ENCODE data around the gene PI4KA. TPM values are rescaled to one million over a fixed set of nuclear protein-coding genes. Genes with fewer than 3 reads are reported as not detected.
A peak's percentile ranks its signal among the peaks of the same experiment; 100 is the strongest.

PI4KA gene
- total RNA-seq, 6 experiments from 2014 or later: 51.0 to 61.3 (median 57.2) TPM

DNA sequence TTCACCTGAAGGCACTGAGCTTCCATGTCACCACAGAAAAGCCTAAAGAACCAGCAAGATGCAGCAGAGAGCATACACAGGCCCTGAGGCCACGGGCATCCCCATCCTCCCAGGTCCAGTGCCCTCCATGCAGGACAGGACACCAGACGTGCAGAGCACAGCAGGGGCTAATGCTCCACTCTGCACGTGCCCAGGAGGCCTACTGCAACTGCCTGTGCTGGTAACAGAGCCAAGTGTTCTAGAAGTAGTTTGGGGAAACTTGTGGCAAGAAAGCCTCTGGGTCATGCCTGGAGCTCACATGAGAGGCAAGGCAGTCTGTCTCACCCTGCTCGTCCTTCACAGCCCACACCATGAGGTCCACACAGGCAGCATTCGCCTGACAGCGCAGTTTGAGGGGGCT lies 54.0 kb downstream of the PI4KA start:
- Mint-ChIP-seq H3K36me3 (ENCODE audit: low read depth) (peaks cover 25% of the 10 kb centered on the region), H3K27ac (peak overlapping the region; percentile 4), H3K4me1 (ENCODE audit: low read depth) (peaks cover 21% of the 10 kb centered on the region), H3K4me3 (no peak overlapping the region), H3K27me3 (ENCODE audit: insufficient read depth) (no peaks in the 10 kb centered on the region; the same call in 1 of the 2 replicates), H3K9me3 (no peaks in the 10 kb centered on the region)
- TF ChIP-seq, protein P1, sequence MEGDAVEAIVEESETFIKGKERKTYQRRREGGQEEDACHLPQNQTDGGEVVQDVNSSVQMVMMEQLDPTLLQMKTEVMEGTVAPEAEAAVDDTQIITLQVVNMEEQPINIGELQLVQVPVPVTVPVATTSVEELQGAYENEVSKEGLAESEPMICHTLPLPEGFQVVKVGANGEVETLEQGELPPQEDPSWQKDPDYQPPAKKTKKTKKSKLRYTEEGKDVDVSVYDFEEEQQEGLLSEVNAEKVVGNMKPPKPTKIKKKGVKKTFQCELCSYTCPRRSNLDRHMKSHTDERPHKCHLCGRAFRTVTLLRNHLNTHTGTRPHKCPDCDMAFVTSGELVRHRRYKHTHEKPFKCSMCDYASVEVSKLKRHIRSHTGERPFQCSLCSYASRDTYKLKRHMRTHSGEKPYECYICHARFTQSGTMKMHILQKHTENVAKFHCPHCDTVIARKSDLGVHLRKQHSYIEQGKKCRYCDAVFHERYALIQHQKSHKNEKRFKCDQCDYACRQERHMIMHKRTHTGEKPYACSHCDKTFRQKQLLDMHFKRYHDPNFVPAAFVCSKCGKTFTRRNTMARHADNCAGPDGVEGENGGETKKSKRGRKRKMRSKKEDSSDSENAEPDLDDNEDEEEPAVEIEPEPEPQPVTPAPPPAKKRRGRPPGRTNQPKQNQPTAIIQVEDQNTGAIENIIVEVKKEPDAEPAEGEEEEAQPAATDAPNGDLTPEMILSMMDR (IDR thresholded peaks at IDR 0.05): no peak
- no peak for DNase-seq

DNA sequence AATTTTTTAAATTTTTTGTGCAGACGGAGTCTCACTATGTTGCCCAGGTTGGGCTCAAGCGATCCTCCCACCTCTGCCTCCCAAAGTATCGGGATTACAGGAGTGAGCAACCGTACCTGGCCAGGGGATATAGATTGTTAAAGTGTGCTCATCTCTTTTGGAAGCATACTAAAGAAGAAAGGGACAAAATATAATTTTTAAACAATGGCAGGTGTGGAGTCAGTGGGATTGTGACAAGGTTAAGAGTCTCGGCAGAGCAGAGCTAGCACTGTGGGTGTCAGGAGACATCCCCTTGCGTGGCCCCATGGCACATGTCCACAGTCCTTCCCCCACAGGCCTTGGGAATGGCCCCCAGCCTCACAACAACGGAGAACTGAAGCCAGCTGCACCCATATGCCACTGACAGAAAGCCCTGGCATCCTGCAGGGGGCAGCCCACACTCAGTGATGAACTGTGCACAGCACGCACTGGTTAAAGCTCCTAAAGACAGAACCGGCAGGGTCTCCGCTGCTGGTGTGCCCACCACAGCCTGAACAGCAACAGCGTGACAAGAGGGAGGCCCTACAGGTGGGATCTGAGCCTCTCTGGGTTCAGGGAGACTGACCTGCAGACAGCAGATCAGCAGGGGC lies 54.8 kb downstream of the PI4KA start:
- Mint-ChIP-seq H3K27me3 (ENCODE audit: insufficient read depth) (no peaks in the 10 kb centered on the region; the same call in 1 of the 2 replicates), H3K36me3 (ENCODE audit: low read depth) (peaks cover 23% of the 10 kb centered on the region), H3K9me3 (no peaks in the 10 kb centered on the region), H3K27ac (no peak overlapping the region), H3K4me3 (no peak overlapping the region), H3K4me1 (ENCODE audit: low read depth) (peaks cover 21% of the 10 kb centered on the region)
- peak; percentile 25 for DNase-seq
- TF ChIP-seq, protein P1 (IDR thresholded peaks at IDR 0.05): peak; percentile 78

DNA sequence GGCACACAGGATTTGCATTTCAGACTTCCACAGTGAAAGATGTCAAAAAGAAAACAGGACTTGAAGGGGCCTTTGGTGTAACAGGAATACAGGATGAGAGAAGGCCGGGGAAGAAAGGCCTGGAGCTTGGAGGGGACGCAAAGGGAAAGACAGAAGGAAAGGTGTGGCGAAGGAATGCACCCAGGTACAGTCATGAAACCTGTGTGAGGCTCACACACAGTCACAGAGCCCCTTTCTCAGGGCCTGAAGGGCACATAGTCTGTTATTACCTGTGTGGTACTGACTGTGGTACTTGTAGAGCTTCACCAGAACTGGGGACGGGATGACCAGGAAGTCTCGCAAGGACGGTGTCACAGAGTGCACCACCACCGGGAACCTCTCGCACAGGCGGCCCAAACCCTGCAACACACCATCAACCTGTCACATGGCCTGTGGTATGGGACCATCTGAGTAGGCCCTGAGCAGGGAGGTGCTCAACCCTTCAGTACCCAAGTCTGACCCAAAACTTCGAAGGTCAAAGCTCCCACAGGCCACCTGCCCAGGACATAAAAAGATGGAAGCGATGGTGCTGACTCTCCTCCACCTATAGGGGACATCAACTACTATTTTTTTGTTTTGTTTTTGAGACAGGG lies 55.6 kb downstream of the PI4KA start:
- Mint-ChIP-seq H3K4me3 (no peak overlapping the region), H3K27ac (peak overlapping the region; percentile 43; the same call in 1 of the 2 replicates), H3K4me1 (ENCODE audit: low read depth) (peaks cover 21% of the 10 kb centered on the region), H3K27me3 (ENCODE audit: insufficient read depth) (no peaks in the 10 kb centered on the region; the same call in 1 of the 2 replicates), H3K36me3 (ENCODE audit: low read depth) (peaks cover 27% of the 10 kb centered on the region), H3K9me3 (no peaks in the 10 kb centered on the region)
- DNase-seq: no peak
- TF ChIP-seq, protein P1 (IDR thresholded peaks at IDR 0.05): no peak

DNA sequence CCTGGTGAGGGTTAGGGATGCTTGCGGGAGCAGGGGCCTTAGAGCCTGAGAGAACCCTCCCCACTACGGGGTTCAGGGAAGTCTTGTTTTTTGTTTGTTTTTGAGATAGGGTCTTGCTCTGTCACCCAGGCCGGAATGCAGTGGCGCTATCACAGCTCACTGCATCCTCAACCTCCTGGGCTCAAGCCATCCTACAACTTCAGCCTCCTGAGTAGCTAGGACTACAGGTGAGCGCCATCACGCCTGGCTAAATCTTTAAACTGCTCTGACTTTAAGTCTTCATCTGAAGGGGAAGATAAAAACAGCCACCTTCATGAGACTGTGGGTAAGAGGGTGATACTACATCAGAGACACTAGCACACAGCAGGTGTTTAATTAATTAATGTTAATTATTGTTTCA lies 56.2 kb downstream of the PI4KA start:
- Mint-ChIP-seq H3K36me3 (ENCODE audit: low read depth) (peaks cover 26% of the 10 kb centered on the region), H3K4me1 (ENCODE audit: low read depth) (peaks cover 17% of the 10 kb centered on the region), H3K4me3 (no peak overlapping the region)

DNA sequence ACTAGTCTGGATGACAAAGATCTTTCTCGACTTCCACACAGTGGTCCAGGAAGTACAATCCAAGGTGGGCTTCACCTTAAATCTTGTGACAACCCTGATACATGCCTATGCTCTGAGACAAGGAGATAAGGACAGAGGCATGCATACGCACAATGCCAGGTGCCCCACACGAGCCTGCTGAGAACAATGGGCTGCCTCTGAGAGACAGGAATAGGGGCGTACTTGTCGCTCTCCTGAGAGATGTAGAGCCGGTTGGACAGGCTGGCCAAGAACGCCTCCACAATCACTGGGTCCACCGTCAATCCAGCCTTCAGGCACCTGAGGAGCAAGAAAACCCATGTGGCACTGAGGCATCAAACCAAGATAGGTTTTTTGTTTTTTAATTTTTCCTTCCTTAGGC lies 59.2 kb downstream of the PI4KA start:
- Mint-ChIP-seq H3K36me3 (ENCODE audit: low read depth) (peaks cover 42% of the 10 kb centered on the region), H3K27ac (no peak overlapping the region), H3K4me3 (no peak overlapping the region), H3K27me3 (ENCODE audit: insufficient read depth) (peaks cover 3% of the 10 kb centered on the region), H3K9me3 (no peaks in the 10 kb centered on the region), H3K4me1 (ENCODE audit: low read depth) (peaks cover 1% of the 10 kb centered on the region; the same call in 1 of the 2 replicates)
- TF ChIP-seq, protein P1 (IDR thresholded peaks at IDR 0.05): no peak
- no peak for DNase-seq

More for the DNA sequence above, 56.2 kb downstream of the PI4KA start:
- DNase-seq: no peak
- H3K27ac Mint-ChIP-seq: peak overlapping the region; percentile 43; the same call in 1 of the 2 replicates
- H3K27me3 Mint-ChIP-seq (ENCODE audit: insufficient read depth): no peaks in the 10 kb centered on the region; the same call in 1 of the 2 replicates
- no peaks in the 10 kb centered on the region for H3K9me3 Mint-ChIP-seq
- TF ChIP-seq, protein P1 (IDR thresholded peaks at IDR 0.05): no peak

Measured in HFFc6 (cell line).